ENCODE results near the gene KIF1B.

- TF ChIP-seq POLR2AphosphoS5 (IDR thresholded peaks at IDR 0.05): no peak
- no peak for TF ChIP-seq POLR2A (IDR thresholded peaks at IDR 0.05)
- TF ChIP-seq CTCF (IDR thresholded peaks at IDR 0.05): no peak
- TF ChIP-seq EP300 (IDR thresholded peaks at IDR 0.05): no peak
These were observed 40.2 kb upstream of the KIF1B start for GRCh38 chr1:10170239-10170574.
